ENCODE results near the gene AMN.

- TF ChIP-seq CTCF (IDR thresholded peaks at IDR 0.05; ENCODE audit: low read depth, low read length, poor library complexity, severe bottlenecking) (no peak), EZH2phosphoT487 (IDR thresholded peaks at IDR 0.05; ENCODE audit: borderline replicate concordance, low read length) (no peak)
Observed at GRCh38 chr14:102885737-102886447, 36.6 kb upstream of the AMN start.

Measured in DOHH2 (cell line).